Liver (tissue), 9 donors: ENCODE data around the gene CAST. TPM values are rescaled to one million over a fixed set of nuclear protein-coding genes. Genes with fewer than 3 reads are reported as not detected.

Experiments used
- DNase-seq: peaks from one replicate; pipeline ENCODE4 v3.0.0-alpha.2; 2017; ENCODE audit warnings: low spot score
- H3K27ac ChIP-seq, 2 donors: one replicate each; pipeline ENCODE4 v1.7.0; 2013; ENCODE audit warnings: inconsistent platforms in 2 of 2, low read length in 2 of 2, control low read depth in 1 of 2, low read depth in 1 of 2, mild to moderate bottlenecking in 1 of 2
- H3K27me3 ChIP-seq, 4 donors: one replicate each; pipeline versions ENCODE4 v1.6.1 to v1.7.0; 2013; ENCODE audit warnings: low read length in 3 of 4, inconsistent platforms in 1 of 4, mild to moderate bottlenecking in 1 of 4, moderate library complexity in 1 of 4; ENCODE audit not compliant: control insufficient read depth in 4 of 4, insufficient read depth in 4 of 4
- H3K36me3 ChIP-seq, 4 donors: one replicate each; pipeline versions ENCODE4 v1.6.1 to v1.7.0; 2013; ENCODE audit warnings: low read length in 3 of 4, mild to moderate bottlenecking in 3 of 4, low read depth in 1 of 4, moderate library complexity in 1 of 4; ENCODE audit not compliant: control insufficient read depth in 4 of 4, insufficient read depth in 3 of 4
- H3K4me1 ChIP-seq, 4 donors: one replicate each; pipeline versions ENCODE4 v1.6.1 to v1.7.0; 2013; ENCODE audit warnings: low read length in 3 of 4, mild to moderate bottlenecking in 3 of 4, moderate library complexity in 1 of 4; ENCODE audit not compliant: control insufficient read depth in 4 of 4, insufficient read depth in 4 of 4
- H3K4me3 ChIP-seq, 3 donors: one replicate each; pipeline versions ENCODE4 v1.6.1 to v1.7.0; 2013; ENCODE audit warnings: low read length in 3 of 3, control low read depth in 1 of 3, low read depth in 1 of 3, mild to moderate bottlenecking in 1 of 3
- H3K9ac ChIP-seq, 2 donors: one replicate each; pipeline ENCODE4 v1.7.0; 2013; ENCODE audit warnings: low read length in 2 of 2, mild to moderate bottlenecking in 2 of 2, moderate library complexity in 2 of 2, control low read depth in 1 of 2, low read depth in 1 of 2
- H3K9me3 ChIP-seq, 4 donors: one replicate each; pipeline versions ENCODE4 v1.6.1 to v1.7.0; 2013; ENCODE audit warnings: low read length in 3 of 4; ENCODE audit not compliant: control insufficient read depth in 4 of 4
- ATF3 ChIP-seq: IDR thresholded peaks from 2 replicates; pipeline ENCODE4 v1.6.1; 2016; ENCODE audit warnings: antibody characterized with exemption
- CTCF ChIP-seq: fragments of 150-350 bp; IDR thresholded peaks from 2 replicates; pipeline ENCODE4 v1.5.1; 2017; ENCODE audit warnings: improper control_type of control experiment, low read depth, low read length; ENCODE audit not compliant: missing input control
- EGR1 ChIP-seq, 2 donors: IDR thresholded peaks; 2 replicates each; pipeline ENCODE4 v1.6.1; 2016 to 2018; ENCODE audit warnings: antibody characterized with exemption in 2 of 2, low read depth in 2 of 2
- FOXA1 ChIP-seq: IDR thresholded peaks from 2 replicates; pipeline ENCODE4 v1.6.1; 2016; ENCODE audit warnings: antibody characterized with exemption
- FOXA2 ChIP-seq: IDR thresholded peaks from 2 replicates; pipeline ENCODE4 v1.6.1; 2016; ENCODE audit warnings: antibody characterized with exemption
- GABPA ChIP-seq, 2 donors: IDR thresholded peaks in 1 of 2; conservative IDR thresholded peaks in 1 of 2; 2 replicates each; pipeline ENCODE4 v1.6.1; 2016; ENCODE audit warnings: antibody characterized with exemption in 2 of 2, mild to moderate bottlenecking in 1 of 2, moderate library complexity in 1 of 2
- HNF4A ChIP-seq, 2 donors: conservative IDR thresholded peaks; 2 replicates each; pipeline ENCODE4 v1.6.1; 2016; ENCODE audit warnings: antibody characterized with exemption in 2 of 2, mild to moderate bottlenecking in 2 of 2
- HNF4G ChIP-seq: IDR thresholded peaks from 2 replicates; pipeline ENCODE4 v1.6.1; 2016; ENCODE audit warnings: antibody characterized with exemption
- JUND ChIP-seq, 2 donors: IDR thresholded peaks; 2 replicates each; pipeline ENCODE4 v1.6.1; 2016; ENCODE audit warnings: antibody characterized with exemption in 2 of 2
- MAX ChIP-seq: IDR thresholded peaks from 2 replicates; pipeline ENCODE4 v1.6.1; 2016; ENCODE audit warnings: antibody characterized with exemption
- NR2F2 ChIP-seq: IDR thresholded peaks from 2 replicates; pipeline ENCODE4 v1.6.1; 2016; ENCODE audit warnings: antibody characterized with exemption
- RAD21 ChIP-seq, 2 donors: IDR thresholded peaks; 2 replicates each; pipeline ENCODE4 v1.6.1; 2016; ENCODE audit warnings: antibody characterized with exemption in 2 of 2, mild to moderate bottlenecking in 2 of 2
- REST ChIP-seq: IDR thresholded peaks from 2 replicates; pipeline ENCODE4 v1.6.1; 2016; ENCODE audit warnings: antibody characterized with exemption, mild to moderate bottlenecking
- RXRA ChIP-seq, 2 donors: IDR thresholded peaks; 2 replicates each; pipeline ENCODE4 v1.6.1; 2017 to 2018; ENCODE audit warnings: antibody characterized with exemption in 2 of 2, mild to moderate bottlenecking in 1 of 2
- SP1 ChIP-seq: IDR thresholded peaks from 2 replicates; pipeline ENCODE4 v1.6.1; 2018; ENCODE audit warnings: antibody characterized with exemption, mild to moderate bottlenecking
- TAF1 ChIP-seq: conservative IDR thresholded peaks from 2 replicates; pipeline ENCODE4 v1.6.1; 2016; ENCODE audit warnings: antibody characterized with exemption, mild to moderate bottlenecking
- YY1 ChIP-seq: IDR thresholded peaks from 2 replicates; pipeline ENCODE4 v1.6.1; 2016; ENCODE audit warnings: antibody characterized with exemption, mild to moderate bottlenecking
- ZBTB33 ChIP-seq: IDR thresholded peaks from 2 replicates; pipeline ENCODE4 v1.6.1; 2016; ENCODE audit warnings: antibody characterized with exemption
- WGBS: extraction: QIAGEN DNeasy Blood & Tissue Kit; methylation state at CpG from one replicate; pipeline ENCODE4 v1.1.7; 2013; 5-methylcytosine and 5-hydroxymethylcytosine counted together
- polyA plus RNA-seq, 2 donors: library from polyadenylated mRNA; stranded (reverse) in 1 of 2; unstranded in 1 of 2; fragments of 200-250 nt in 1 of 2; fragments of >200 nt in 1 of 2; fragmentation: Nextera tagmentation in 1 of 2; extraction: Ambion mirVana in 1 of 2; gene quantifications; one replicate each; pipeline versions ENCODE4 v1.2.1 to v1.2.3, GENCODE V29; 2013 to 2015
- total RNA-seq, 2 donors: library from RNA; depleted of rRNA; stranded (reverse); fragments of >200 nt; gene quantifications; one replicate each; pipeline ENCODE4 v1.2.3, GENCODE V29; 2014
- donor health status: healthy.
- donor health status: healthy.
- donor health status: healthy.
- donor health status: healthy.
- donor health status: healthy.

Gene CAST
- total and polyA plus RNA-seq, 4 donors = 43.3 to 126 (median 81.0) TPM

GRCh38 chr5:96691503-96692303 lies 29.5 kb downstream of the CAST start:
- DNase-seq = no peak
- Histone ChIP-seq H3K4me3 (no peak overlapping the region), H3K27me3 (no peaks in the 10 kb centered on the region), H3K36me3 (peaks cover 0 to 3% (median under 1%) of the 10 kb centered on the region in 4 donors), H3K9me3 (no peaks in the 10 kb centered on the region), H3K4me1 (peaks cover 0 to 6% (median 5%) of the 10 kb centered on the region in 4 donors), H3K27ac (peak overlapping the region; percentile 66 to 70), H3K9ac (no peak overlapping the region)
- 59% methylated on average over 2 of the region's 2 CpGs for WGBS
- TF ChIP-seq NR2F2 (peak; percentile 96), FOXA1 (peak; percentile 85), MAX (peak; percentile 90), TAF1 (no peak), HNF4A (conservative IDR thresholded peaks at IDR 0.05) (peak; percentile 100), FOXA2 (peak; percentile 51), GABPA (IDR thresholded peaks at IDR 0.05 in 1 of 2, conservative IDR thresholded peaks at IDR 0.05 in 1 of 2) (peak in 1 of 2 donors; percentile 72), EGR1 (IDR thresholded peaks at IDR 0.05; ENCODE audit: low read depth in 2 of 2) (peak in 1 of 2 donors; percentile 78), RXRA (IDR thresholded peaks at IDR 0.05) (peak; percentile 96 to 99), CTCF (no peak), ZBTB33 (peak; percentile 86), JUND (IDR thresholded peaks at IDR 0.05) (peak; percentile 92 to 93), REST (peak; percentile 86), YY1 (peak; percentile 80), ATF3 (peak; percentile 80), SP1 (peak; percentile 93), HNF4G (peak; percentile 100), RAD21 (IDR thresholded peaks at IDR 0.05) (peak; percentile 73 to 75)
